Measurements from ENCODE around the gene GNB4.
A peak's percentile ranks its signal among the peaks of the same experiment; 100 is the strongest.

GNB4 gene

DNA sequence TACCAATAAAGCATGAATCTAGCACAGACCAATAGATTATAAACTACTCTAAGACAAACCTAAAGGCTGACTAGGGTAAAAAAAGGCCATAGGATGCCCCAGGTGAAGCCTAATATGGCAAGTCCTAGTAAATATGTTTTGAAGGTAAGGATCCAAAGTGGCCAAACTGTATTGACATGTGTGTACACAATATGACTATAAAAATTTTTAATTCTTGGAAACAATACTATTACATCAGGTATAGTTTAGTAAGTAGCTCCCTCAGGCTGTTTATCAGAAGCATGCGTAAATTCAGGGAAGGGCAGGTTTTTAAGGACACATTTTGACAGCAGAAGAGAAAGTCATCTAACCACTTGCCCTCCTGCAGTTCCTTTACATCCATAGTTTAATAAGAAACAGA is 18.8 kb downstream of the GNB4 start:
- DNase-seq, result no peak

GRCh38 chr3:179432021-179432420 is 19.2 kb downstream of the GNB4 start:
- DNase-seq, result no peak

DNA sequence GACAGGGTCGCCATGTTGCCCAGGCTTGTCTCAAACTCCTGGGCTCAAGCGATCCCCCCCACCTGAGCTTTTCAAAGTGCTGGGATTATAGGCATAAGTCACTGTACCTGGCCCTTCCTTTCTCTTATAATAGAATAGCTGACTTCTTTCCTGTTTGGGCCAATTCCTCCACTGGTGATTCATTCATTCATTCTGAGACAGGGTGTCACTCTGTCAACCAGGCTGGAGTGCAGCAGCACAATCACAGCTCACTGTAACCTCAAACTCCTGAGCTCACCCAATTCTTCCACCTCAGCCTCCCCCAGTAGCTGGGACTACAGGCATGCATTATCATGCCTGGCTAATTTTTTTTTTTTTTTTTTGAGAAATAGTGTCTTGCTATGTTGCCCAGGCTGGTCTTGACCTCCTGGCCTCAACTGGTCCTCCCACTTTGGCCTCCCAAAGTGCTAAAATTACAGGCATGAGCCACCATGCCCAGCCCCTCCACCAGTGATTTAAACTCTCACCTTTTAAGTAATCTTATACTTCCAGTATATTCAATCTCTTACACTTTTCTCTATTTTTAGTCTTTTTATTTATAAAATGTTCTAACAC is 20.9 kb downstream of the GNB4 start:
- DNase-seq, result no peak

DNA sequence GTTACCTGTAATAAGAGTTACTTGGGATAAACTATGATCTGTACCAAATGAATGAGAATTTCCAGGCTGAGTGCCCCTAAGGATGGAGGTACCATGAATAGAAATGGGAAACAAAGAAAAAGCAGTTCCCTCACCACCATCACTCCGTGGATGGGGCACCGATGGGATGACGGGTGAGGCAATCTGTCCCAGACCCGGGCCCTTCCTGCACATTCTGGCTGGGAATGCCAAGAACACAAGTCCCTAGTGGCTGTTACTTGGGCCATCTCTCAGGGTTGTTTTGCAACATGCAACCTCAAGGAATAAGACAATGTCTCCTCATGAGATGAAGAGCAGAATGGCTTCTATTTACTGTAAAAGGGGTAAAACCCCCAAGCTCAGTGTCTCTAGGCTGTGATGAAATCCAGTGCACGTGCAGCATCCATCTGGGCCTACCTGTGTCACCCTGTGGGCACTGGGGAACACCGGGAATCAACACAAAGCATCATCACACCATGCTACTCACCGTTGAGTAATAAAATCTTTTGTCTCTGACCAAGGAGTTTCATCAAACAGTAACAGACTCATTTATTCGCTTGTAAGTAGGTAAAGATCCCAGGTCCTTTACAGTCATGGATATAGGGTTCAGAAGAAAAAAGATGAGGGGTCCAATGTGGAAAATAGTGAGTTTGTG is 22.3 kb downstream of the GNB4 start:
- no peak for DNase-seq

DNA sequence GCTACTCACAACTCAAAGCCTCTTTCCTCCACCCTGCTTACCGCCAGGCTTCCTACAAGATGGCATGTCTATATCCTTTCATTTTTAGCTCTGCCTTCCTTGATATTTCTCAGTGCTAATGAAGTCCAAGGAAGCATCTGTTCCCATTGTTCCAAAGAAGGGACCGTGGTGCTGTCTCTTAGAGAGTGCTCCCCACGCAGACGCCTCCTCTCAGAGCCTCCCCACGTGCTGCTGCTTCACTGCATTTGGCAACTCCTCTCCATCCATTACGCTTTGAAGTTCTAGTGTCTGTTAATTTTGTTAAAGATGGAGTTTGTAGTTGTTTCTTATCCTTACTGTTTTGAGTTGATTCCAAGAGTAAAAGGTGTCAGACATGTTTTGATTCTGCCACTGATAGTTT is 26.2 kb downstream of the GNB4 start:
- no peak for DNase-seq

DNA sequence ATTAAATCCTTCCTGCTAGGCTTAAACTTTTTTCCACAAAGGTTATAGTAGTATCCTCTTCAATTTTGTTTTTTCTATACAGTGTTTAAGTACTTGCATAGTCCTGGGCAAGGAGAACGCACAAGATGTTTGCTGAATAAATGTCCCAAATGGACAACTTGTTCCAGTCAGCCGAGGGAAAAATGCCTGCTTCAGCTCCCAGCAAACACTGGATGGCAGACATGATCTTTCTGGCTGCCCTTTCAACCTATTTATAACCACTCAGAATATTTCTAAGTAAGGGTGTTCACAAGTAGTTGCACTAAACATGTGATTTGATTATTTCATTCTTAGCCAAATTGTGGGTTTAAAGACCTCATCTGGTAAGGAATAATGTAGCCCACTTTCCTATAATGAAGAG is 29.8 kb downstream of the GNB4 start:
- DNase-seq, result no peak

DNA sequence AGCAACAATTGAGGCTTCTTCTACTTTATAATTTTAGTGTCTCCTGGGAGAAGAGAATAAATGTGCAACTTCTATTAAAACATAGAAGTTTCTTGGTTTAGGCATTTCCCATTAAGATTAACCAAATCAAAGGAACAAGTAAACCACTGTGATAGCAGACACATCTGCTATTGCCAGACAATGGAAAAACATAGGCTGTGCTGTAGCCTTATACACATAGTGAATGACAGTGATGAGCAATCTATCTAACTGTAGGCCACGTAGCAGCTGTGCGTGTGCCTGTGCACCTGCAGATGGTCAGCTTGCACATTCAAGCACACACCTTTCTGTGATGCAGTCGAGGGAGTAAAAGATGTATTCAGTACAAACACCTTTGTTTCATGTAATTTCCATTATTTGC is 32.7 kb downstream of the GNB4 start:
- DNase-seq, result no peak

DNA sequence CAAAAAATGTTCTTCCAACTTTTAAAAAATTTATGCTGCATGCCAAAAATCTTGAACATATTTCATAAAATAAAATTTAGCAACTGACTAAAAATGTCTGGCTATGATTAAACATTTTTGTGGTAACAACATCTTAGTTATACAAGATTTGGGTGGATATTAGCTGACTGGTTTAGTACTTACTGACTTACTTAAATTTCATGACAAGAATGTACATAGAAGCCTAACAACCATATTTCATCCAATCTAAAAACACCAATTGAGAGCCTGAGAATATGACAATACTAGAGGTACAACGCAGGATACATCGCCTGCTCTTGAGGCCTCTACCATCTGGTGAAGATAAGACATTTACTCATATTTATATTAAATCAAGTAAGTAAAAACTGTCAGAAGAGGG is 34.6 kb downstream of the GNB4 start:
- no peak for DNase-seq

DNA sequence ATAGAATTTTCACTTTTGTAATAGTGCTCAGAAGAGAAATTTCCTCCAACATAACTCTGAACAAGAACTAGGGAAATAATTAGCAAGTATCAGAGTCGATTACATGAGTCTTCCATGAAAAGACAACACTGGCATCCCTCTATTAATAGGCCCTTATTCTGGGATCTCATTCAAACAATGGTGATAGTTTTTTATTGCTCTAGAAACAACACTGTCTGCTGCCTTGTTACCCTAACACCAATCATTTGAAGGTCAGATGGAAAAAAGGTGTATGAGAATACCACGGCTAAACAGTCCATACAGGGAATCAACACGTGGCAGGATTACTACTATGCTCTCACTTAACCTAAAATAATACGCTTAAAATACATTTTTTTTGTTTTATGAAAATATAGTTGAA is 35.9 kb downstream of the GNB4 start:
- no peak for DNase-seq

- no peak for DNase-seq
Measured at GRCh38 chr3:179414804-179415203, 36.5 kb downstream of the GNB4 start.

- DNase-seq, result no peak
Measured at GRCh38 chr3:179410999-179411398, 40.3 kb downstream of the GNB4 start.

GRCh38 chr3:179410331-179410730 is 40.9 kb downstream of the GNB4 start:
- DNase-seq, result no peak

GRCh38 chr3:179404307-179404706 is 47.0 kb downstream of the GNB4 start:
- no peak for DNase-seq

GRCh38 chr3:179402963-179403362 is 48.3 kb downstream of the GNB4 start:
- no peak for DNase-seq

DNA sequence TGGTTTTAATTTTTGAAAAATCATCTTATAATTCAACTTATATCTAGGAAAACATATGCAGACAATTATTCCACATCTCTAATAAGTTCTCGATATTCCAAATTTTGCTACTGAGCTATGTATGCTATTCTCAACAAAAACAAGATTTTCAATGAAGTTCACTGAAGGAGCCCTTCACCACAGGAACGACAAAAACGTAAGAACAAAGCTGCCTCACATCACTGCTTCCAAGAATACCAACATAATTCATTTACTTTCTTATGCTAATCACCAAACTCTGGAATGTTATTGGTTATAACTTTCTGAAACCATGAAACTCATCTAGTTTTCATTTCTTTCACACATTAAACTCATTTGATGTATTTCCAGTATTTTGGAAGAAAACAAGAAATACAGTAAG is 49.7 kb downstream of the GNB4 start:
- no peak for DNase-seq

GRCh38 chr3:179398574-179399231 is 52.6 kb downstream of the GNB4 start:
- DNase-seq, result no peak

DNA sequence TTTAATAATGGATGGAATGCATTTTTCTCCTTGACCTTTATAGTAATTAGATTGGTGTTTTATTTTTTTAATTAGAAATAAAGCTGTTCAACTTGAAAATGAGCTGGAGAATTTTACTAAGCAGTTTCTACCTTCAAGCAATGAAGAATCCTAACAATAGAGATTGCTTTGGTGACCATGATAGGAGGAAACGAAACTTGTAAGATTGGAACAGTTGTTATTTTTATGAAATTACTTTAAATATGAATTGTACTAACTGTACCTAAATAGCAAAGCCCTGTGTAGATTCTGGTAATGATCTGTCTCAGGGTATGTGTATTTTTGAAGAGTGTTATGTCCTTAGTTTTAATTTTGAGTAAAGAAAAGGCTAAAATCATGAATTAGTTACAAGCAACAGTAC is 59.4 kb downstream of the GNB4 start:
- DNase-seq, result no peak

GRCh38 chr3:179376474-179376873 is 74.8 kb downstream of the GNB4 start:
- DNase-seq, result no peak

GRCh38 chr3:179375091-179375999 is 75.9 kb downstream of the GNB4 start:
- no peak for DNase-seq

DNA sequence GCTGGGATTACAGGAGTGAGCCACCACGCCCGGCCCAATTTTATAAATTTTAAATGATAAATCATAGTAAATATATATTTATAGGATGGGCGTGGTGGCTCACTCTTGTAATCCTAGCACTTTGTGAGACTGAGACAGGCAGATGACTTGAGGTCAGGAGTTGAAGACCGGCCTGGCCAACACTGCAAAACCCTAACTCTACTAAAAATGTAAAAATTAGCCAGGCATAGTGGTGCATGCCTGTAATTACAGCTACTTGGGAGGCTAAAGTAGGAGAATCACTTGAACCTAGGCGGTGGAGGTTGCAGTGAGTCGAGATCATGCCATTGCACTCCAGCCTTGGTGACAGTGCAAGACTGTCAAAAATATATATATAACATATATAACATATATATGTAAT is 77.3 kb downstream of the GNB4 start:
- no peak for DNase-seq

GRCh38 chr3:179369621-179370020 is 81.6 kb downstream of the GNB4 start:
- no peak for DNase-seq

DNA sequence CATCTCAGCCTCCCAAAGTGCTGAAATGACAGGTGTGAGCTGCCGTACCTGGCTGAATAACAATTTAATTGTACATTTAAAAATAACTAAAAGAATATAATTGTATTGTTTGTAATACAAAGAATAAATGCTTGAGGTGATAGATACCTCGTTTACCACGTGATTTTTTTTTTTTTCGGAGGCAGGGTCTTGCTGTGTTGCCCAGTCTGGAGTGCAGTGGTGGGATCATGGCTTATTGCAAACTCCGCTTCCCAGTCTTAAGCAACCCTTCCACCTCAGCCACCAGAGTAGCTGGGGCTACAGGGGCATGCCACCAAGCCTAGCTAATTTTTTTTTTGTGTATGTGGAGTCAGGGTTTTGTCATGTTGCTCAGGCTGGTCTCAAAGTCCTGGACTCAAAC is 87.9 kb downstream of the GNB4 start:
- DNase-seq, result no peak

- peak; percentile 3 for DNase-seq
Measured at GRCh38 chr3:179355996-179356395, 95.3 kb downstream of the GNB4 start.
